GM23248 (cell line): ENCODE results near the gene PIGQ. TPM values are rescaled to one million over a fixed set of nuclear protein-coding genes. Genes with fewer than 3 reads are reported as not detected.

Experiments used
- DNase-seq: peaks from one replicate; pipeline ENCODE4 v3.0.0-alpha.2; 2015
- H2AFZ ChIP-seq: fragments of 200-600 bp; sonication (generic); 2 replicates; pipeline ENCODE4 v1.6.1; 2016; ENCODE audit warnings: antibody characterized with exemption
- H3F3A ChIP-seq: fragments of 200-600 bp; sonication (generic); 2 replicates; pipeline ENCODE4 v1.6.1; 2016; ENCODE audit warnings: mild to moderate bottlenecking, antibody characterized with exemption, mixed run types; ENCODE audit not compliant: insufficient read depth
- H3K27ac ChIP-seq: fragments of 200-600 bp; sonication (generic); 2 replicates; pipeline ENCODE4 v1.5.1; 2016; ENCODE audit warnings: mild to moderate bottlenecking
- H3K27me3 ChIP-seq: fragments of 200-600 bp; sonication (generic); replicated peaks from 2 replicates; pipeline ENCODE4 v1.6.1; 2016; ENCODE audit warnings: mild to moderate bottlenecking; ENCODE audit not compliant: insufficient read depth
- H3K36me3 ChIP-seq: fragments of 200-600 bp; sonication (generic); 2 replicates; pipeline ENCODE4 v1.6.1; 2016; ENCODE audit warnings: low read depth, mild to moderate bottlenecking
- H3K4me1 ChIP-seq: fragments of 200-600 bp; sonication (generic); 2 replicates; pipeline ENCODE4 v1.6.1; 2016; ENCODE audit warnings: mild to moderate bottlenecking; ENCODE audit not compliant: insufficient read depth
- H3K4me2 ChIP-seq: fragments of 200-600 bp; sonication (generic); one replicate; pipeline ENCODE4 v1.6.1; 2016; ENCODE audit warnings: mild to moderate bottlenecking; ENCODE audit not compliant: unreplicated experiment
- H3K4me3 ChIP-seq: fragments of 200-600 bp; sonication (generic); 2 replicates; pipeline ENCODE4 v1.5.1; 2016; ENCODE audit warnings: mild to moderate bottlenecking
- H3K79me2 ChIP-seq: fragments of 200-600 bp; sonication (generic); 2 replicates; pipeline ENCODE4 v1.6.1; 2016; ENCODE audit warnings: mild to moderate bottlenecking; ENCODE audit not compliant: insufficient read depth
- H3K9ac ChIP-seq: fragments of 200-600 bp; sonication (generic); 2 replicates; pipeline ENCODE4 v1.6.1; 2016; ENCODE audit warnings: mild to moderate bottlenecking
- H3K9me2 ChIP-seq: fragments of 200-600 bp; sonication (generic); 2 replicates; pipeline ENCODE4 v1.6.1; 2016; ENCODE audit warnings: mixed run types, mild to moderate bottlenecking, moderate library complexity; ENCODE audit not compliant: insufficient read depth
- H3K9me3 ChIP-seq: fragments of 200-600 bp; sonication (generic); one replicate; pipeline ENCODE4 v1.6.1; 2017; ENCODE audit warnings: low read depth
- H4K20me1 ChIP-seq: fragments of 200-600 bp; sonication (generic); 2 replicates; pipeline ENCODE4 v1.6.0; 2016; ENCODE audit not compliant: insufficient read depth
- EZH2 ChIP-seq: fragments of 200-600 bp; sonication (generic); IDR thresholded peaks from 2 replicates; pipeline ENCODE4 v1.6.1; 2018; ENCODE audit warnings: antibody characterized with exemption, mild to moderate bottlenecking; ENCODE audit not compliant: insufficient read depth, poor library complexity, severe bottlenecking
- EZH2phosphoT487 ChIP-seq: fragments of 200-600 bp; sonication (generic); IDR thresholded peaks from 2 replicates; pipeline ENCODE4 v1.6.1; 2018; ENCODE audit warnings: antibody characterized with exemption, moderate library complexity, mild to moderate bottlenecking, low read depth; ENCODE audit not compliant: insufficient read depth
- WGBS, 2 experiments: methylation state at CpG; one replicate each; pipeline ENCODE4 v1.1.6; 2015 to 2017; ENCODE audit warnings: low lambda C conversion rate in 2 of 2, low coverage in 1 of 2; ENCODE audit errors: missing lambda C conversion rate in 2 of 2; 5-methylcytosine and 5-hydroxymethylcytosine counted together
- in situ Hi-C: fragments of 300-500 bp; cut with MboI; formaldehyde crosslinking; loops from 2 replicates; pipeline ENCODE4 v1.15.0; 2020
- polyA plus RNA-seq: library from polyadenylated mRNA; unstranded; fragments of >200 nt; fragmentation: Nextera tagmentation; extraction: Ambion mirVana; gene quantifications from 2 replicates; pipeline ENCODE4 v1.2.1, GENCODE V29; 2016
- total RNA-seq: library from RNA; depleted of rRNA; stranded (reverse); fragments of >200 nt; shearing (Covaris generic); gene quantifications from 2 replicates; pipeline ENCODE4 v1.2.3, GENCODE V29; 2014

PIGQ gene
- total and polyA plus RNA-seq, 2 experiments from 2014 or later = 31.6 to 35.0 TPM

- 4 to 5% methylated on average over 26 of the region's 26 CpGs for WGBS, 2 experiments
- peak overlapping the region; percentile 76 for H3K4me3 ChIP-seq
- H3K4me2 ChIP-seq = peak overlapping the region; percentile 82
- no peaks in the 10 kb centered on the region for H3K27me3 ChIP-seq
- H3K9me3 ChIP-seq = no peaks in the 10 kb centered on the region
- peaks cover 34% of the 10 kb centered on the region for H3K4me1 ChIP-seq
- H3K27ac ChIP-seq = peak overlapping the region; percentile 94
- H3K36me3 ChIP-seq = no peaks in the 10 kb centered on the region
- in situ Hi-C loops = no loop called here
- H3K9ac ChIP-seq = peak overlapping the region; percentile 81
- DNase-seq = peak; percentile 75
- H3K9me2 ChIP-seq = no peaks in the 10 kb centered on the region
- no peak overlapping the region for H2AFZ ChIP-seq
- no peak for TF ChIP-seq EZH2phosphoT487
- TF ChIP-seq EZH2 = no peak
- peaks cover 44% of the 10 kb centered on the region for H3K79me2 ChIP-seq
- H4K20me1 ChIP-seq = no peaks in the 10 kb centered on the region
- peaks cover 31% of the 10 kb centered on the region for H3F3A ChIP-seq
Observed at GRCh38 chr16:526181-527014, 43.4 kb upstream of the PIGQ start.

GRCh38 chr16:527015-527903 lies 42.5 kb upstream of the PIGQ start, which contains the start of gene CAPN15:
CAPN15 (plus strand) TSS chr16:527712; CDS start chr16:546839, 19,127 bp downstream.
- peak within 1 kb of the TSS; percentile 92 for H3K4me2 ChIP-seq
- H3K9me3 ChIP-seq = no peaks in the 10 kb centered on the region
- H2AFZ ChIP-seq = peak within 1 kb of the TSS; percentile 41; the same call in 1 of the 2 replicates
- in situ Hi-C loops = no loop called here
- peak; percentile 96 for DNase-seq
- H3K27me3 ChIP-seq = no peaks in the 10 kb centered on the region
- no peaks in the 10 kb centered on the region for H3K36me3 ChIP-seq
- H4K20me1 ChIP-seq = no peaks in the 10 kb centered on the region
- peaks cover 34% of the 10 kb centered on the region for H3K4me1 ChIP-seq
- peak within 1 kb of the TSS; percentile 94 for H3K27ac ChIP-seq
- H3K79me2 ChIP-seq = peaks cover 53% of the 10 kb centered on the region
- peak within 1 kb of the TSS; percentile 86 for H3K4me3 ChIP-seq
- WGBS, 2 experiments = 1% methylated on average over 90 to 118 of the region's 129 CpGs
- H3K9ac ChIP-seq = peak within 1 kb of the TSS; percentile 83
- no peak for TF ChIP-seq EZH2phosphoT487
- no peak for TF ChIP-seq EZH2
- H3K9me2 ChIP-seq = no peaks in the 10 kb centered on the region
- H3F3A ChIP-seq = peaks cover 31% of the 10 kb centered on the region

GRCh38 chr16:528111-529011 lies 41.4 kb upstream of the PIGQ start:
- Histone ChIP-seq H3K79me2 (peaks cover 64% of the 10 kb centered on the region), H4K20me1 (no peaks in the 10 kb centered on the region), H3F3A (peaks cover 31% of the 10 kb centered on the region), H3K9me2 (no peaks in the 10 kb centered on the region), H2AFZ (no peak overlapping the region), H3K9ac (peak overlapping the region; percentile 83), H3K4me1 (peaks cover 34% of the 10 kb centered on the region), H3K27me3 (no peaks in the 10 kb centered on the region), H3K27ac (peak overlapping the region; percentile 85), H3K9me3 (no peaks in the 10 kb centered on the region), H3K36me3 (no peaks in the 10 kb centered on the region), H3K4me3 (peak overlapping the region; percentile 86), H3K4me2 (peak overlapping the region; percentile 92)
- peak; percentile 91 for DNase-seq
- no peak for TF ChIP-seq EZH2
- TF ChIP-seq EZH2phosphoT487 = no peak
- 1 to 2% methylated on average over 33 to 36 of the region's 55 CpGs for WGBS, 2 experiments
- in situ Hi-C loops = no loop called here
